Esophagus squamous epithelium (tissue), 5 donors: Measurements from ENCODE around the gene SLC25A45. TPM values are rescaled to one million over a fixed set of nuclear protein-coding genes. Genes with fewer than 3 reads are reported as not detected.
"Not testable (repeated sequence)": the region's sequence is repeated elsewhere in the genome, so short reads cannot be mapped to it uniquely, and the experiment has no call there.

Source experiments
- DNase-seq: peaks from one replicate; lab custom pipeline; 2025; lab: John Stamatoyannopoulos, UW
- H3K27ac ChIP-seq, 4 donors: fragments of 200-600 bp; sonication (generic); one replicate each; pipeline ENCODE4 v1.5.1; 2016 to 2019; ENCODE audit warnings: mild to moderate bottlenecking in 1 of 4
- H3K27me3 ChIP-seq, 4 donors: fragments of 200-600 bp; sonication (generic); 1 replicate in 3 of 4; 2 replicates in 1 of 4; pipeline versions ENCODE4 v1.5.1 to v1.6.0; 2017 to 2021; ENCODE audit warnings: antibody characterized with exemption in 1 of 4
- H3K36me3 ChIP-seq, 3 donors: fragments of 200-600 bp; sonication (generic); one replicate each; pipeline ENCODE4 v1.5.1; 2016 to 2019
- H3K4me1 ChIP-seq, 3 donors: fragments of 200-600 bp; sonication (generic); one replicate each; pipeline ENCODE4 v1.5.1; 2017 to 2019
- H3K4me3 ChIP-seq, 4 donors: fragments of 200-600 bp; sonication (generic); 1 replicate in 3 of 4; 2 replicates in 1 of 4; pipeline ENCODE4 v1.5.1; 2016 to 2019; ENCODE audit warnings: mild to moderate bottlenecking in 2 of 4, moderate library complexity in 1 of 4
- H3K9me3 ChIP-seq, 3 donors: fragments of 200-600 bp; sonication (generic); one replicate each; pipeline ENCODE4 v1.5.1; 2016 to 2019
- POLR2A ChIP-seq, 4 donors: fragments of 450-650 bp; IDR thresholded peaks; one replicate each; pipeline ENCODE4 v1.6.1; 2017; ENCODE audit warnings: antibody characterized with exemption in 4 of 4, mild to moderate bottlenecking in 4 of 4, moderate library complexity in 3 of 4
- WGBS, 2 donors: methylation state at CpG; one replicate each; pipeline ENCODE4 v1.1.5; 2018; 5-methylcytosine and 5-hydroxymethylcytosine counted together
- intact Hi-C: fragments of 100-400 bp; cut with DNase I; formaldehyde crosslinking; loops from one replicate; pipeline ENCODE4 v1.15.0; 2022
- total RNA-seq, 4 donors: library from RNA; depleted of rRNA; stranded (reverse); fragments of >200 nt; gene quantifications; one replicate each; pipeline ENCODE4 v1.1.0, GENCODE V29; 2016
- TF ChIP-seq, protein P1 (sequence below), 6 experiments: fragments of 450-650 bp in 4 of 6; fragments of 200-600 bp in 2 of 6; sonication (generic) in 2 of 6; IDR thresholded peaks; one replicate each; pipeline ENCODE4 v1.5.1; 2016 to 2019; ENCODE audit warnings: antibody characterized with exemption in 6 of 6, mild to moderate bottlenecking in 4 of 6, moderate library complexity in 4 of 6
- donor health status: DM: yes; HTN: yes; CAD: no.

Gene SLC25A45
- total RNA-seq, 4 donors from 2014 or later, result 1.9 to 7.7 (median 4.0) TPM

- Histone ChIP-seq H3K4me1 (peaks cover 0 to 23% (median 0%) of the 10 kb centered on the region in 3 donors), H3K36me3 (peaks cover 27 to 90% (median 64%) of the 10 kb centered on the region in 3 donors), H3K9me3 (no peaks in the 10 kb centered on the region), H3K27ac (no peak overlapping the region), H3K4me3 (no peak overlapping the region), H3K27me3 (no peaks in the 10 kb centered on the region)
- DNase-seq, result no peak
- WGBS, 2 donors, result 84 to 85% methylated on average over 3 of the region's 3 CpGs
- intact Hi-C loops, result no loop called here
- no peak for TF ChIP-seq POLR2A (IDR thresholded peaks at IDR 0.05)
- TF ChIP-seq, protein P1, sequence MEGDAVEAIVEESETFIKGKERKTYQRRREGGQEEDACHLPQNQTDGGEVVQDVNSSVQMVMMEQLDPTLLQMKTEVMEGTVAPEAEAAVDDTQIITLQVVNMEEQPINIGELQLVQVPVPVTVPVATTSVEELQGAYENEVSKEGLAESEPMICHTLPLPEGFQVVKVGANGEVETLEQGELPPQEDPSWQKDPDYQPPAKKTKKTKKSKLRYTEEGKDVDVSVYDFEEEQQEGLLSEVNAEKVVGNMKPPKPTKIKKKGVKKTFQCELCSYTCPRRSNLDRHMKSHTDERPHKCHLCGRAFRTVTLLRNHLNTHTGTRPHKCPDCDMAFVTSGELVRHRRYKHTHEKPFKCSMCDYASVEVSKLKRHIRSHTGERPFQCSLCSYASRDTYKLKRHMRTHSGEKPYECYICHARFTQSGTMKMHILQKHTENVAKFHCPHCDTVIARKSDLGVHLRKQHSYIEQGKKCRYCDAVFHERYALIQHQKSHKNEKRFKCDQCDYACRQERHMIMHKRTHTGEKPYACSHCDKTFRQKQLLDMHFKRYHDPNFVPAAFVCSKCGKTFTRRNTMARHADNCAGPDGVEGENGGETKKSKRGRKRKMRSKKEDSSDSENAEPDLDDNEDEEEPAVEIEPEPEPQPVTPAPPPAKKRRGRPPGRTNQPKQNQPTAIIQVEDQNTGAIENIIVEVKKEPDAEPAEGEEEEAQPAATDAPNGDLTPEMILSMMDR (IDR thresholded peaks at IDR 0.05), result no peak
Observed at GRCh38 chr11:65341856-65342255, 40.6 kb downstream of the SLC25A45 start.

DNA sequence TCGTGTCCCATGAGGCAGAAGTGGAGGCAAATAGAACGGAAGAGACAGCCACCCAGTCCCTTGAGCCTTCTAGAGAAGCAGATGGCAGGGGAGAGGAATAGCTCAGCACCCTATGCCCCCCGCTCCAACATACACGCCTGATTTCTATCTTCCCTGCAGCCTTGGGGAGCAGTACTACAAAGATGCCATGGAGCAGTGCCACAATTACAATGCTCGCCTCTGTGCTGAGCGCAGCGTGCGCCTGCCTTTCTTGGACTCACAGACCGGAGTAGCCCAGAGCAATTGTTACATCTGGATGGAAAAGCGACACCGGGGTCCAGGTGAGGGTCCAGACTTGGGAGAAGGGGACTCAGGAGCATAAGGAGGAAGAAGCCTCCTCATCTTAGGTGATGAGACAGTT lies 42.2 kb downstream of the SLC25A45 start:
- Histone ChIP-seq H3K4me3 (no peak overlapping the region), H3K9me3 (no peaks in the 10 kb centered on the region), H3K27me3 (no peaks in the 10 kb centered on the region), H3K4me1 (peaks cover 6 to 37% (median 7%) of the 10 kb centered on the region in 3 donors), H3K36me3 (peaks cover 15 to 82% (median 47%) of the 10 kb centered on the region in 3 donors), H3K27ac (no peak overlapping the region)
- TF ChIP-seq, protein P1 (IDR thresholded peaks at IDR 0.05), result no peak
- TF ChIP-seq POLR2A (IDR thresholded peaks at IDR 0.05), result no peak
- no peak for DNase-seq
- 91 to 93% methylated on average over 5 to 11 of the region's 11 CpGs for WGBS, 2 donors
- intact Hi-C loops, result no loop called here

DNA sequence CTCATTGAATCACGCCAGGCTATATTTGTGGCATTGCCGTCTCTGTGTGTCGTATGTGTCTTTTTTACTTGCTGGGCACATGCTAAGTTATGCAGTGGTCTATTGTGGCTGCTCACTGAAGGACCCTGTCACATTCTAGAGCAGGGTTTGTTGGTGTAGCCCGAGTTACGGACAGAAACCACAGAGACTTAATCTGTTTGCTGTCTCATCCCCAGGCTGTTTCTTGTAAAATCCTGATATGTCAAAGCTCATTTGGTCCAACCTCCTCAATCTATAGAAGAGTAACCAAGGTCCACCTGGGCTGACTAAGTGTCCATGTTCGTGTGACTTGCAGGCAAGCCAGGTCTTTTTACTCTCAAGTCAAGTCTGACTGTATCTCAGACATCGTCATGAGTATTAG lies 43.8 kb downstream of the SLC25A45 start:
- Histone ChIP-seq H3K27me3 (no peaks in the 10 kb centered on the region), H3K4me3 (no peak overlapping the region), H3K9me3 (no peaks in the 10 kb centered on the region), H3K4me1 (peaks cover 16 to 49% (median 17%) of the 10 kb centered on the region in 3 donors), H3K36me3 (peaks cover 4 to 66% (median 32%) of the 10 kb centered on the region in 3 donors), H3K27ac (no peak overlapping the region)
- no peak for DNase-seq
- intact Hi-C loops, result no loop called here
- WGBS, 2 donors, result 87 to 89% methylated on average over 6 to 7 of the region's 7 CpGs
- TF ChIP-seq, protein P1 (IDR thresholded peaks at IDR 0.05), result no peak
- TF ChIP-seq POLR2A (IDR thresholded peaks at IDR 0.05), result no peak

- intact Hi-C loops, result no loop called here
- TF ChIP-seq, protein P1 (IDR thresholded peaks at IDR 0.05), result no peak
- TF ChIP-seq POLR2A (IDR thresholded peaks at IDR 0.05), result no peak
- no peaks in the 10 kb centered on the region for H3K9me3 ChIP-seq
- 17% methylated on average over 5 of the region's 5 CpGs for WGBS, 2 donors
- H3K27ac ChIP-seq, result peak overlapping the region; percentile 82 to 92 (median 89)
- H3K27me3 ChIP-seq, result no peaks in the 10 kb centered on the region
- H3K4me1 ChIP-seq, result peaks cover 16 to 54% (median 17%) of the 10 kb centered on the region in 3 donors
- no peak for DNase-seq
- H3K36me3 ChIP-seq, result peaks cover 0 to 27% (median 0%) of the 10 kb centered on the region in 3 donors
- H3K4me3 ChIP-seq, result peak overlapping the region; percentile 73 to 98 (median 82)
Observed at GRCh38 chr11:65334696-65335295, 47.6 kb downstream of the SLC25A45 start.

- H3K27ac ChIP-seq, H3K9me3 ChIP-seq, H3K27me3 ChIP-seq, DNase-seq, H3K4me3 ChIP-seq, H3K36me3 ChIP-seq, intact Hi-C loops: not testable (repeated sequence)
- H3K4me1 ChIP-seq, result peaks cover 16 to 49% (median 17%) of the 10 kb centered on the region in 3 donors
- WGBS, 2 donors, result 82 to 90% methylated on average over 9 of the region's 9 CpGs
Observed at GRCh38 chr11:65332591-65332990, 49.9 kb downstream of the SLC25A45 start.
